Suprapubic skin (tissue), 4 donors: Measurements from ENCODE around the gene ZNF200. TPM values are rescaled to one million over a fixed set of nuclear protein-coding genes. Genes with fewer than 3 reads are reported as not detected.

Source experiments
- DNase-seq, 2 donors: peaks; one replicate each; pipeline ENCODE4 v3.0.0-alpha.2; 2019; ENCODE audit warnings: low spot score in 2 of 2
- H3K27ac ChIP-seq: fragments of 200-600 bp; sonication (generic); one replicate; pipeline ENCODE4 v1.5.1; 2019
- H3K27me3 ChIP-seq: fragments of 200-600 bp; sonication (generic); one replicate; pipeline ENCODE4 v1.5.1; 2019
- H3K36me3 ChIP-seq: fragments of 200-600 bp; sonication (generic); one replicate; pipeline ENCODE4 v1.5.1; 2019
- H3K4me1 ChIP-seq: fragments of 200-600 bp; sonication (generic); one replicate; pipeline ENCODE4 v1.5.1; 2019
- H3K4me3 ChIP-seq: fragments of 200-600 bp; sonication (generic); one replicate; pipeline ENCODE4 v1.5.1; 2019; ENCODE audit warnings: mild to moderate bottlenecking
- H3K9me3 ChIP-seq: fragments of 200-600 bp; sonication (generic); one replicate; pipeline ENCODE4 v1.5.1; 2019
- EP300 ChIP-seq: sonication (generic); formaldehyde crosslinking; IDR thresholded peaks from one replicate; pipeline ENCODE4 v1.6.1; 2017; ENCODE audit warnings: antibody characterized with exemption
- POLR2A ChIP-seq, 2 donors: fragments of 450-650 bp; IDR thresholded peaks; one replicate each; pipeline ENCODE4 v1.6.1; 2017; ENCODE audit warnings: antibody characterized with exemption in 2 of 2, mild to moderate bottlenecking in 2 of 2, moderate library complexity in 2 of 2
- POLR2AphosphoS5 ChIP-seq, 3 donors: sonication (generic); formaldehyde crosslinking; IDR thresholded peaks; one replicate each; pipeline ENCODE4 v1.6.1; 2017; ENCODE audit warnings: antibody characterized with exemption in 3 of 3
- WGBS: methylation state at CpG from one replicate; pipeline ENCODE4 v1.1.5; 2018; 5-methylcytosine and 5-hydroxymethylcytosine counted together
- total RNA-seq, 4 donors: library from RNA; depleted of rRNA; stranded (reverse); fragments of >200 nt; gene quantifications; one replicate each; pipeline ENCODE4 v1.1.0, GENCODE V29; 2016
- TF ChIP-seq, protein P1 (sequence below), 2 donors: fragments of 200-600 bp in 1 of 2; fragments of 450-650 bp in 1 of 2; sonication (generic) in 1 of 2; IDR thresholded peaks; one replicate each; pipeline ENCODE4 v1.5.1; 2016 to 2019; ENCODE audit warnings: antibody characterized with exemption in 2 of 2, mild to moderate bottlenecking in 1 of 2, moderate library complexity in 1 of 2

The ZNF200 gene
- total RNA-seq, 4 donors from 2014 or later = 2.6 to 7.7 (median 4.8) TPM

DNA sequence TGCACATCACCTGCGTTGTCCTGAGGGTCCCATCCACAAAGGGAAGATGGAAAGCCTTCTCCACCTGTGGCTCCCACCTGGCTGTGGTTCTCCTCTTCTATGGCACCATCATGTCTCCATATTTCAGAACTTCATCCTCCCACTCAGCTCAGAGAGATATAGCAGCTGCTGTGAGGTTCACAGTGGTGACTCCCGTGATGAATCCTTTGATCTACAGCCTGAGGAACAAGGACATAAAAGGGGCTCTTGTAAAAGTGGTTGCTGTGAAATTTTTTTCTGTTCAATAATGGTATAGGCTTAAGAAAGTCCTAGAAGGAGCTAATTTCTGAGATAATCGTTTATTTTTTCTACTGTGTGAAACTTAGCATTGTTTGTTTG lies 18.7 kb downstream of the ZNF200 start:
- H3K36me3 ChIP-seq = no peaks in the 10 kb centered on the region
- no peak overlapping the region for H3K4me3 ChIP-seq
- DNase-seq = no peak
- 59% methylated on average over 3 of the region's 3 CpGs for WGBS
- H3K27ac ChIP-seq = no peak overlapping the region
- H3K4me1 ChIP-seq = no peaks in the 10 kb centered on the region
- TF ChIP-seq EP300 (no peak), POLR2AphosphoS5 (IDR thresholded peaks at IDR 0.05) (no peak), POLR2A (IDR thresholded peaks at IDR 0.05) (no peak)
- TF ChIP-seq, protein P1, sequence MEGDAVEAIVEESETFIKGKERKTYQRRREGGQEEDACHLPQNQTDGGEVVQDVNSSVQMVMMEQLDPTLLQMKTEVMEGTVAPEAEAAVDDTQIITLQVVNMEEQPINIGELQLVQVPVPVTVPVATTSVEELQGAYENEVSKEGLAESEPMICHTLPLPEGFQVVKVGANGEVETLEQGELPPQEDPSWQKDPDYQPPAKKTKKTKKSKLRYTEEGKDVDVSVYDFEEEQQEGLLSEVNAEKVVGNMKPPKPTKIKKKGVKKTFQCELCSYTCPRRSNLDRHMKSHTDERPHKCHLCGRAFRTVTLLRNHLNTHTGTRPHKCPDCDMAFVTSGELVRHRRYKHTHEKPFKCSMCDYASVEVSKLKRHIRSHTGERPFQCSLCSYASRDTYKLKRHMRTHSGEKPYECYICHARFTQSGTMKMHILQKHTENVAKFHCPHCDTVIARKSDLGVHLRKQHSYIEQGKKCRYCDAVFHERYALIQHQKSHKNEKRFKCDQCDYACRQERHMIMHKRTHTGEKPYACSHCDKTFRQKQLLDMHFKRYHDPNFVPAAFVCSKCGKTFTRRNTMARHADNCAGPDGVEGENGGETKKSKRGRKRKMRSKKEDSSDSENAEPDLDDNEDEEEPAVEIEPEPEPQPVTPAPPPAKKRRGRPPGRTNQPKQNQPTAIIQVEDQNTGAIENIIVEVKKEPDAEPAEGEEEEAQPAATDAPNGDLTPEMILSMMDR (IDR thresholded peaks at IDR 0.05) = no peak
- H3K27me3 ChIP-seq = no peaks in the 10 kb centered on the region
- H3K9me3 ChIP-seq = peaks cover 9% of the 10 kb centered on the region

DNA sequence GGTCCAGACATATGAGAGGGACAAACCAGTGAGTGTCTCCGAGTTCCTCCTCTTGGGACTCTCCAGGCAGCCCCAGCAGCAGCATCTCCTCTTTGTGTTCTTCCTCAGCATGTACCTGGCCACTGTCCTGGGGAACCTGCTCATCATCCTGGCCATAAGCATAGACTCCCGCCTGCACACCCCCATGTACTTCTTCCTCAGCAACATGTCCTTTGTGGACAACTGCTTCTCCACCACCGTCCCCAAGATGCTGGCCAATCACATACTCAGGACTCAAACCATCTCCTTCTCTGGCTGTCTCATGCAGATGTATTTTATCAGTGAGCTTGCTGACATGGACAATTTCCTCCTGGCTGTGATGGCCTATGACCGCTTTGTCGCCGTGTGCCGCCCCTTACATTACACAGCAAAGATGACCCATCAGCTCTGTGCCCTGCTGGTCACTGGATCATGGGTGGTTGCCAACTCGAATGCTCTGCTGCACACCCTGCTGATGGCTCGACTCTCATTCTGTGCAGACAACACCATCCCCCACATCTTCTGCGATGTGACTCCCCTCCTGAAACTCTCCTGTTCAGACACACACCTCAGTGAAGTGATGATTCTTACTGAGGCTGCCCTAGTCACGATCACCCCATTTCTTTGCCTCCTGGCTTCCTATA lies 19.2 kb downstream of the ZNF200 start:
- DNase-seq = no peak
- Histone ChIP-seq H3K27me3 (no peaks in the 10 kb centered on the region), H3K9me3 (peaks cover 4% of the 10 kb centered on the region), H3K27ac (no peak overlapping the region), H3K4me1 (no peaks in the 10 kb centered on the region), H3K4me3 (no peak overlapping the region), H3K36me3 (no peaks in the 10 kb centered on the region)
- WGBS = 85% methylated on average over 11 of the region's 11 CpGs
- TF ChIP-seq, protein P1 (IDR thresholded peaks at IDR 0.05) = no peak
- no peak for TF ChIP-seq POLR2AphosphoS5 (IDR thresholded peaks at IDR 0.05)
- TF ChIP-seq POLR2A (IDR thresholded peaks at IDR 0.05) = no peak
- TF ChIP-seq EP300 = no peak

DNA sequence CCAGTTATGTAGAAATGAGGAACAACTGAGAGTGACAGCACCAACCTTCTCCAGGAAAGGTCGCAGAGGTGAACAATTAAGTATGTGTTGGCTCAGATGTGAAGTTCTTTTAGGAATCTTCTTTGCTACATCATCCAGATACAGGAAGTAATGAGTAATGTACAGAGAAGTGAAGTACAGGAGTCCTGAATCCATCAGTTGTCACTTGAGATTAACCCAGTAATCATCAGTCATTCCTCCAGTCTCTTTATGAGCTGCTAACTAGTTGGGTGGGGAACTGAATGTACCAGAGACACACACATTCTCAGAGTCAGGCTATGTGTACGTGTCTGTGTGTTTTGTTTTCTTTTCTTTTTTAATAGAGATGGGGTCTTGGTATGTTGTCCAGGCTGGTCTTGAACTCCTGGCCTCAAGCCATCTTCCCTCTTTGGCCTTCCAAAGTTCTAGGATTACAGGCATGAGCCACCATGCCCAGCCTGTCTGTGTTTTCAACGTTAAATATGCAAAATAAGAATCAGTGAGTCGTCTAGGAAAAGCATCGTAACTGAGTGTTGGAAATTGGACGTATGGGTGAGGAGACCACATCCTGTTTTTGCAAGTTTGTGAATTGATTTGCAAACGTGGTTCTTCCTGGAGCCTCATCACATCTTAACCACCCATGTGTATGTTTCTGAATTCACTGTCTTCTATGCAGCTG lies 19.9 kb downstream of the ZNF200 start:
- TF ChIP-seq, protein P1 (IDR thresholded peaks at IDR 0.05) = no peak
- TF ChIP-seq POLR2AphosphoS5 (IDR thresholded peaks at IDR 0.05) = no peak
- TF ChIP-seq POLR2A (IDR thresholded peaks at IDR 0.05) = no peak
- no peak for TF ChIP-seq EP300
- Histone ChIP-seq H3K4me3 (no peak overlapping the region), H3K36me3 (no peaks in the 10 kb centered on the region), H3K27me3 (peaks cover 3% of the 10 kb centered on the region), H3K27ac (no peak overlapping the region), H3K9me3 (no peaks in the 10 kb centered on the region), H3K4me1 (no peaks in the 10 kb centered on the region)
- no peak for DNase-seq
- WGBS = 43% methylated on average over 7 of the region's 7 CpGs

DNA sequence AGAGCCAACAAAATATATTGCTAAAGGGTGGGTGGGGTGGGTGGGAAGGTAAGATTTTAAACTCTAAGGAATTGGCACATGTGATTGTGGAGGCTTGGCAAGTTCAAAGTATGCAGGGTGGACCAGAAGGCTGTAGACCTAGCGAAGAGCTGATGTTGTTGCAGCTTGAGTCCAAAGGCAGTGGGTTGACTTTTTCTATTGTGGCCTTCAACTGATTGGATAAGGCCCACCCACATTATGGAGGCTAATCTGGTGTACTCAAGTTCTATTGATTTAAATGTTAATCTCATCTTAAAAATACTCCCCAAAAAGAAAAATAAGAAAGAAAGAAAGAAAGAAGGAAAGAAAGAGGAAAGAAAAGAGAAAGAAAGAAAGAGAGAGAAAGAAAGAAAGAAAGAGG lies 22.4 kb downstream of the ZNF200 start:
- TF ChIP-seq POLR2A (IDR thresholded peaks at IDR 0.05) = no peak
- TF ChIP-seq EP300 = no peak
- TF ChIP-seq, protein P1 (IDR thresholded peaks at IDR 0.05) = no peak
- TF ChIP-seq POLR2AphosphoS5 (IDR thresholded peaks at IDR 0.05) = no peak
- H3K27ac ChIP-seq = no peak overlapping the region
- WGBS = 68% methylated on average over 1 of the region's 1 CpG

DNA sequence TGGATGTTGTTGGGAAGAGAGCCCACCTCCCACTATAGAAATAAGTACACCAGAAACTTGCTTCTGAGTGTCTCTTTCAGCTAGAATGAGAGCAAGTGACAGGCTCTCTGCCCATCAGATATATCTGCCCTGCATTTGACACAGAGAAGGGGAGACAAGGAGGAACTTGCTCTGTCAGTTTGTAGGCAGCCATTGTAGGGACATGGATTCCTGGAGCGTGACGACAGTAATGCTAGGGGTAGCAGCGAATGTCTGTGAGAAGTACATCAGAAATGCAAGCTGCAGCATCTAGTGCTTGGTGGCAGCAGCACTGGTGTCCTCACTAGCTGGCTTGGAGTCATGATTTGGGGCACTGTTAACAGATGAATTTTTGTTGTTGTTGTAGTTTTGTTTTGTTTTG lies 23.0 kb downstream of the ZNF200 start:
- WGBS = 95% methylated on average over 3 of the region's 3 CpGs
- TF ChIP-seq POLR2AphosphoS5 (IDR thresholded peaks at IDR 0.05) (no peak), EP300 (no peak)
- Histone ChIP-seq H3K36me3 (no peaks in the 10 kb centered on the region), H3K27me3 (peaks cover 13% of the 10 kb centered on the region), H3K27ac (no peak overlapping the region), H3K4me1 (no peaks in the 10 kb centered on the region), H3K4me3 (no peak overlapping the region), H3K9me3 (no peaks in the 10 kb centered on the region)
- DNase-seq = no peak

More for the DNA sequence above, 22.4 kb downstream of the ZNF200 start:
- H3K4me1 ChIP-seq = no peaks in the 10 kb centered on the region
- no peaks in the 10 kb centered on the region for H3K36me3 ChIP-seq
- no peak for DNase-seq
- no peak overlapping the region for H3K4me3 ChIP-seq
- no peaks in the 10 kb centered on the region for H3K9me3 ChIP-seq
- peaks cover 13% of the 10 kb centered on the region for H3K27me3 ChIP-seq
